ENCODE data around the gene ENG.

Gene ENG

GRCh38 chr9:127779136-127779981, 75.1 kb downstream of the ENG start:
- Histone ChIP-seq H3K4me3 (no peak overlapping the region), H3K27ac (peak overlapping the region in 1 of 2 donors; percentile 78)
- TF ChIP-seq CTCF (IDR thresholded peaks at IDR 0.05) = no peak
- no peak for DNase-seq (ENCODE audit: low spot score)

- no peak within 1 kb of the TSS for H3K4me3 ChIP-seq
- H3K27ac ChIP-seq = peak within 1 kb of the TSS in 1 of 2 donors; percentile 78
- DNase-seq (ENCODE audit: low spot score) = no peak
- TF ChIP-seq CTCF (IDR thresholded peaks at IDR 0.05) = no peak
Observed at GRCh38 chr9:127778280-127779135, 76.0 kb downstream of the ENG start, which contains the start of gene SH2D3C. SH2D3C (minus strand) TSS chr9:127778666; CDS start chr9:127778627, 39 bp downstream.

- DNase-seq (ENCODE audit: low spot score) = no peak
- no peak for TF ChIP-seq CTCF (IDR thresholded peaks at IDR 0.05)
- H3K27ac ChIP-seq = no peak overlapping the region
- no peak overlapping the region for H3K4me3 ChIP-seq
Observed at GRCh38 chr9:127777368-127777980, 77.0 kb downstream of the ENG start.

- no peak for DNase-seq (ENCODE audit: low spot score)
- no peak for TF ChIP-seq CTCF (IDR thresholded peaks at IDR 0.05)
- Histone ChIP-seq H3K4me3 (no peak overlapping the region), H3K27ac (peak overlapping the region in 1 of 2 donors; percentile 17)
Observed at GRCh38 chr9:127776924-127777289, 77.6 kb downstream of the ENG start.

- Histone ChIP-seq H3K4me3 (peak overlapping the region; percentile 38), H3K27ac (peak overlapping the region in 1 of 2 donors; percentile 17)
- no peak for DNase-seq (ENCODE audit: low spot score)
- TF ChIP-seq CTCF (IDR thresholded peaks at IDR 0.05) = no peak
Observed at GRCh38 chr9:127776195-127776923, 78.1 kb downstream of the ENG start.

- Histone ChIP-seq H3K4me3 (no peak overlapping the region), H3K27ac (no peak overlapping the region)
- DNase-seq (ENCODE audit: low spot score) = no peak
- no peak for TF ChIP-seq CTCF (IDR thresholded peaks at IDR 0.05)
Observed at GRCh38 chr9:127773981-127774380, 80.5 kb downstream of the ENG start.
